Measurements from ENCODE around the gene RRN3.
"Not testable (repeated sequence)": the region's sequence is repeated elsewhere in the genome, so short reads cannot be mapped to it uniquely, and the experiment has no call there.

DNA sequence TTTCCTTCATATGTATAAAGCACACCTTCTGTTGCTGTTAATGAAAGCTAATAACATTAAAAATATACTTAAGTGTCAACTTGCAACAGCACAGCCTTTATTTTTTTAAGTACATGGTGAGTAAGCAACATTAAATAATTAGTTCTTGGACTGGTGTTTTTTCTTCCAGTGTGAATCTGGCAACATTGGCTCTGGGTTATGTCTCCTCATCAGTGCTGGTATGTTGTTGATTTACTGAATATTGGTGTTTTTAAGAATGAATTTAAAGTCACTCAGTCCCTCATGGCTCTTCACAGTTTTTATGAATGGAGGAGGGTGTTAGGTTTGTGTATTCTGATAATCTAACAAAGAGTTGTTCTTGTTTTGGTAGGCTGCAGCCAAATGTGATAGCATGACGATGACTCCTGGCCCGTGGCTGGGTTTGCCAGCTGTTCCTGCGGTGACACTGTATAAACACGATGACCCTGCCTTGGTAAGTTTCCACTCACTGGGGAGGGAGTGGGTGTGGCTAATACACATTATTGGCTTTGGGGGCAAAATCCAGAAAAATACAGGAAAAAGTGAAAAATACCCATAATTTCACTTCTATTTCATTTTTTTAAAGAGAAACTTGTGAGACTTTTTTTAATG, 77.0 kb downstream of the RRN3 start:
- not testable (repeated sequence) for TF ChIP-seq CTCF (IDR thresholded peaks at IDR 0.05); POLR2A (IDR thresholded peaks at IDR 0.05); EP300 (IDR thresholded peaks at IDR 0.05; ENCODE audit: low read depth)
- TF ChIP-seq POLR2AphosphoS5 (IDR thresholded peaks at IDR 0.05) = peak in 2 of 3 donors; percentile 69 to 71
